NCI-H1694 treated with DMSO at 0.1 percent for 48 hours (cell line): Measurements from ENCODE around the gene SLBP.
A peak's percentile ranks its signal among the peaks of the same experiment; 100 is the strongest.

Experiments
- DNase-seq: peaks from one replicate; lab custom pipeline; 2025; lab: John Stamatoyannopoulos, UW

Gene SLBP

GRCh38 chr4:1749370-1749769 lies 37.3 kb upstream of the SLBP start:
- no peak for DNase-seq

GRCh38 chr4:1748465-1748995 lies 36.4 kb upstream of the SLBP start:
- DNase-seq = peak; percentile 57

- DNase-seq = no peak
These were observed 35.5 kb upstream of the SLBP start for GRCh38 chr4:1747603-1747967.

- DNase-seq = no peak
These were observed 34.9 kb upstream of the SLBP start for GRCh38 chr4:1746919-1747602.

GRCh38 chr4:1746265-1746691 lies 34.2 kb upstream of the SLBP start:
- DNase-seq = peak; percentile 30

- no peak for DNase-seq
These were observed 33.6 kb upstream of the SLBP start for GRCh38 chr4:1745697-1746096.

GRCh38 chr4:1745165-1745564 lies 33.0 kb upstream of the SLBP start:
- no peak for DNase-seq

GRCh38 chr4:1744552-1744951 lies 32.4 kb upstream of the SLBP start:
- no peak for DNase-seq

- DNase-seq = no peak
These were observed 31.9 kb upstream of the SLBP start for GRCh38 chr4:1743975-1744374.

GRCh38 chr4:1743551-1743950 lies 31.4 kb upstream of the SLBP start:
- no peak for DNase-seq

- no peak for DNase-seq
These were observed 29.1 kb upstream of the SLBP start for GRCh38 chr4:1741208-1741607.

GRCh38 chr4:1740021-1740545 lies 28.0 kb upstream of the SLBP start:
- no peak for DNase-seq

- DNase-seq = no peak
These were observed 27.2 kb upstream of the SLBP start for GRCh38 chr4:1739358-1739757.

- no peak for DNase-seq
These were observed 26.3 kb upstream of the SLBP start for GRCh38 chr4:1738410-1738809.

- DNase-seq = no peak
These were observed 25.5 kb upstream of the SLBP start for GRCh38 chr4:1737666-1738065.

- DNase-seq = no peak
These were observed 24.7 kb upstream of the SLBP start for GRCh38 chr4:1736812-1737211.

- DNase-seq = no peak
These were observed 23.1 kb upstream of the SLBP start for GRCh38 chr4:1735215-1735614.

- no peak for DNase-seq
These were observed 20.8 kb upstream of the SLBP start for GRCh38 chr4:1732911-1733310.

- no peak for DNase-seq
These were observed 19.1 kb upstream of the SLBP start for GRCh38 chr4:1731180-1731579.

GRCh38 chr4:1730532-1731135 lies 18.5 kb upstream of the SLBP start:
- no peak for DNase-seq

- DNase-seq = no peak
These were observed 16.2 kb upstream of the SLBP start for GRCh38 chr4:1728061-1728980.
